NCI-H446 treated with DMSO at 0.1 percent for 48 hours (cell line): ENCODE results near the gene TNC.

Experiments
- DNase-seq: peaks from one replicate; lab custom pipeline; 2025; lab: John Stamatoyannopoulos, UW

Gene TNC

DNA sequence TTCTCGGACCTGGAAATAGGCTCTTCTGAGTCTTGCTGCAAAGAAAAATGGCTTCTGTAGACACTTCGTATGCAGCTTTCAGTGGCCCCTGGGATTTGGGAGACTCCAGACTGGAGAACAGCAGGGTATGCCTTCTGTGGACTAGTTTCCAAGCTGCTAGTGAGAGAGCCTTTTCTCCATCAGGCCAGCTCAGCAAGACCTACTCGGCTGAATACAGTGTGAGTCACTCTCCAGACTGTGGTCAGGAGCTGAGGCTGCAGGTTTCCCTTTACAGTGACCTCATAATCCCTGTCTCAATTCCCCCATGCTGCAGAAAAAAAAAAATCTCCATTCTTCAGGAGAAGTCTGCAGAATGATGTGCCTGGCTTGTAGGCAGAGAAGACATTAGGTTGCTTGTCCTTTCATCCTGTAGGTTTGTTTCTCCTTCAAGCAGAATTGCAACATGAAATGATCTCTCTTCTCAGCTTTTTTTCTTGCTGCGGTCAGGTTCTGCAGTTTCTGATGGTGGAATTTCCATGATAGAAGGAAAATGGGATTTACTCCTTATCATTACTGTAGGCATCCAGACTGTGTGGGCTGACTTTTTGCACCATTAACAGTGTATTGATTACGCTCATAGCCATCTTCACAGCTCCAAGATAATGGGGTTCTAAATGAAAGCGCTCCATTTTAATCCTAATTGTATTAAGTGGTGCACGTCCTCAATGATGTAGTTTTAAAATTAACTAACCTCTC lies 109.3 kb downstream of the TNC start:
- no peak for DNase-seq

DNA sequence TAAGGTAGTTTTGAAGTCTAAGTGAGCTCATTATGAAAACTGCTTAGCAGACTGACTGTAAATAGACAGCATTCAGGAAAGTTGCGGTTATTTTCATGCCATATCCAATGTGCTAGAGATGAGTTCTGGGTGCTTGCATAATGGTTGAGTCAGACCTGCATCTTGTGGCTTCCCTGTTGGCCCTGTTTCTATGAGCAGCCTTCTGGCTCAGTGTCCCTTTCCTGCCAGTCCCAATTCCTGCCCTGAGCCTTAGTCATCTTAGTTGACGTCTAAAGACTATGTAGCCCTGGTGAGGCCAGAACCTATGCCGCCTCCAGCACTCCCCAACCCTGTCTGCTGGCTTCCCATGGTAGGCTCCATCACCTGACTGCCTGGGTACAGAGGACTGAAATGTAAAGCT lies 111.3 kb downstream of the TNC start:
- no peak for DNase-seq

DNA sequence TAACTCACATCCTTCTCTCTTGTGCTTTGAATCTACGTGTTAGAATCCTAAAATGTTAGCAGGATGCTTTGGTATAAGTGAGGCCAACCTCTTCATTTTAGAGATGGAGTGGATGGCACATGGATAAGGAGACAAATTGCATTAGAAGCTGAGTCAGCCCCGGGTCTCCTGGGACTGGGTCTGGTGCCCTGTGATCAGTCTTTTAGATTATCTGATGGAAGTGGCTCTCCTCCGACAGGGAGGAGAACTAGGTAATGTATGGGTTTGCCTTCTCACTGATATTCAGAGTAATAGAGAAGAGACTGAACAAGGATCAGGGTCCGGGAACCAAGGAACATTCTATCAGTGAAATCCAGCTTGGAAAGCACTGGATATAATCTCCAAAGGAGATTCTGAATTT lies 112.6 kb downstream of the TNC start:
- no peak for DNase-seq

DNA sequence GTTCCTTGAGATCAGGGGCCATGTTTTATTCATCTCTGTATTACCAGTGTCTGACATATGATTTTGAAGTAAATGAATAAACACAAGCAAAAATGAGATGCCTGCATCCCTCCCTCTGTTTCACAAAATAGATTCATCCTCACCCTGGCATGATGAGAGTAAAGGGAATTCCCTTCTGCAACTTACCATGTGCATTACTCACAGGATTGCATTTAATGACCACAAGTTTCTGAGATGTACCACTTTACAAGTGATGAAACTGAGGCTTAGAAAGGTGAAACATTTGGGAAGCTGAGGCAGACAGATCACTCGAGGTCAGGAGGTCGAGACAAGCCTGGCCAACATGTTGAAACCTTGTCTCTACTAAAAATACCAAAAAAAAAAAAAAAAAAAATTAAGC lies 113.4 kb downstream of the TNC start:
- DNase-seq = no peak

DNA sequence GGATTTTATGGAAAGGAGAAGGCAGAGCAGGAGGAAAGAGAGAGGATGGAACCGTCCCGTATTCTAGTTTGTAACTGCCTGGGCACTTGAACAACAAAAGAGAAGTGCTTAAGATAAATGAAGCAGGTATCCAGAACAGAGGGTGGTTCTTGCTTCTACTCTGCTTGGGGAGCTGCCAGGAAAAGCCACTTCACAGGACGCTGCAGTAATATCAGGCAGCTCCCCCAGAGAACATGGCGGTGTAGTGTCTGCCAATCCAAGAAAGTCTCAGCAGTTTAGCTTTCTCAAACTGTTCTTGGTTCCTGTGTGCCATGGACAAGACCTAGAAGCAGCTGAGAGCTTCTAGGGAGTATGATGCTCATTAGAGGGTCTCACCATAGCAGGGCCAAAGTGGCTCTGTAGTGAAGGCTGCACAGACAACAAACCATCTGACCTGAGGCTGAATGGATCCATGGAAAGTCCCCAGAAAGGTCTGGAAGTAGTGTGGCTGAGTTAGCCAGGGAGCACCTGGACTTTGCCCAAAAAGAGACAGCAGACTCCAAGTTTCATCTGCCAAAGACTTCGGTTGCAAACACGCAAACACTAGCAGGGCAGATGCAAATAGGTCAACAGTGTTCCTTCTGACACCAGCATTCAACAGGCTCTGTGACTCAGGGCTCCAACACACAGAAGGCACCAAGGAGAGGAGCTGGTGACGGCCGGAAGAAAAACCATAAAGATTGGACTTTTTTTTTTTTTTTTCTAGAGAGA lies 115.4 kb downstream of the TNC start:
- no peak for DNase-seq

DNA sequence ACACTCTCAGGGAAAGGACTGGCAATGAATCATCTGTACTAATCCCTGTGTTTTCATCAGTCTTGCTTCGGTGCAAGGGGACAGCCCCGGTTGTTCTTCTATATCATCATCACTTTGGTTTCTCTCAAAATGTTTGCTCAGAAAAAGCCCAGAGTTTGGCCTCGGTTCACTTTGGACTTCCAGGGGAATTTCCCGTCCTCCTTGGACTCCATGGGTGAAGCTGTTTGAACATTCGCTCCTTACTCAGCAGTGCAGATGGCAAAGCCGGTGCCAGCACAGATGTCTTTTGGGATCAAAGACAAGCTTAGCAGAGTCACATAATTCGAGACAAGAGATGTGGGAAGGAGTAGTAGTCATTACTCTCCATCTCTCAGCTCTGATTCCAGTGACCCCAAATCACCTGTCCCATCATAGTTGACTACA lies 117.7 kb downstream of the TNC start:
- no peak for DNase-seq

DNA sequence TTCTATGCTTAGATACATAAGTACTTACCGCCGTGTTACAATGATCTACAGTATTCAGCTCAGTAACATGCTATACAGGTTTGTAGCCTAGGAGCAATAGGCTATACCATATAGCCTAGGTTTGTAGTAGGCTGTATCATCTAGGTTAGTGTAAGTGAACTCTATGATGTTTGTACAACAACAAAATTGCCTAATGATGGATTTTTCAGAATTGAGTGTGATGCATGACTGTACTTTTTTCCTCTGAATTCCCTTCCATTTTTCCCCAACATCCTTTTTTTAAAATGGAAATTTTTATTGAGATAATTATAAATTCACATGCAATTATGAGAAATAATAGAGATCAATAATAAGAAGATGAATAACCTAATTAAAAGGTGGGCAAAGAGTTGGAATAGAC lies 119.6 kb downstream of the TNC start:
- DNase-seq = no peak

DNA sequence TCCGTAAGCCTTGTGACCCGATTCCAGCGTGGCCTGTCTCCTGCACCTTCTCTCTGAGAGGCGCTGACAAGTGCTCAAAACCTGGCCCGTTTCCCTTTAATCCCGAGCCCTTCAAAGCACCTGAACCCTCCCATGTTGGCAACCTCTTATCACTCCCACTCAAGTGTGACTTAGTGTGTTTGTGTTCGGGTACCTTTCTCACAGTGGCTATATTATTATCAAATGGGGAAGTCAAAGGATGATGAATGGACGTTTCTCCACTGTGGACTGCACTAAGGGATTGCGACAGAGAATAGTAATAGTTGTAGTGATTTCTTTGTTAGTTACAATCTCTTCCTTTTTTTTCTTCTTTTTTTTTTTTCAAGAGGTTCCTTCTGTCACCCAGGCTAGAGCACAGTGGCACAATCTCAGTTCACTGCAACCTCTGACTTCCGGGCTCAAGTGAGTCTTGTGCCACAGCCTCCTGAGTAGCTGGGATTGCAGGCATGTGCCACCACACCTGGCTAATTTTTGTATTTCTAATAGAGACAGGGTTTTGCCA lies 122.2 kb downstream of the TNC start:
- DNase-seq = no peak

DNA sequence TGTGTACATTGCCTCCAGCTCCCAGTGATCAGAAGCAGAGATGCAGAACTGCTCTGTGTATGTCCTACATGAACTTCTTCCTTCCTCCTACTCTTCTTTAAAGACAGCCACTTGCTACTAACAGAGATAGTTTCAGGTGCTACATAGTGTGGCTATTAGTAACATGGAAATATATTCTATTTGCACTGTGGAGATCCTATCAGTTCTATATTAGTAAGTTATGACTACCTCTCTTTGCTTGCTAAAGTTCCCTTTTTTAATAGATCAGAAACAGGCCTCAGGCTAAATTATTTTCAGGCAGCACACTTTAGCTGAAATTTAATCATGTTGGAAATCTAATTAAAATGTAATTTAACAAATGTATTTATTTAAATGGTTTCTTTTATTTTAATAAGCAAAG lies 123.2 kb downstream of the TNC start:
- no peak for DNase-seq

DNA sequence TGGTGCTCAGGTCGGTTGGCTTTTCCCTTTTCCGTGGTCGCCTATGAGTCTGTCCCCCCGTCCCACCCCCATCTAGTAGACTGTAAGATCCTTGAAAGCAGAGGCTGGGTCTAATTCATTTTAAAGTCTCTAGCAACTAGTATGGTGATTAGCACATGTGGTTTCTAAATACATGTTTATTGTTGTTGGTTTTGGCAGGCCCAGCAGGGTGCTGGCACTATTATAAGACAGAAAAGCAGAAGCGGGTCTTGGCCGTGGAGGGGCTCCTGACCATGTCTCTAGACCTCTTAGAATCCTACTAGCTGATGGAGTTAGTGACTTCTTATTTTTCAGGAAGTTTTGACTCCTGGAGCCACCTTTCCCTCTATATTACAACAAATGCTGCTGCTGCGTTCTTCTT lies 126.1 kb downstream of the TNC start:
- DNase-seq = no peak

DNA sequence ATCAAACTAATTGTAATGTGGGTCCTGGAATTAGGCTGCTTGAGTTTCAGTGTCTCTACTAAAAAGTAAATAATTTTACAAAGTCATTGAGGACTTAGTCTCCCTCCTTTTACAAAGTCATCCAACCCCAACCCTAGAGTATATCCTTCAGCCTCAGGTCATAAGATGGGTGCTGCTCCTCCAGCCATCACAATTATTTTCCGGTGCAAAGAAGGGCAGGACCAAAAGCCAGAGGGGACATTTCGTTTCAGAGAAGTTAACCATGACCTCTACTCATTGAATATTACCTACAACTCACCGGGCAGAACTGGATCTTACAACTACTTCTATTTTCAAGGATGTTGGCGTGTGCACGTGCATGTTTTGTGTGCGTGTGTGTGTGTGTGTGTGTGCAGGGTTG lies 127.1 kb downstream of the TNC start:
- DNase-seq = no peak

DNA sequence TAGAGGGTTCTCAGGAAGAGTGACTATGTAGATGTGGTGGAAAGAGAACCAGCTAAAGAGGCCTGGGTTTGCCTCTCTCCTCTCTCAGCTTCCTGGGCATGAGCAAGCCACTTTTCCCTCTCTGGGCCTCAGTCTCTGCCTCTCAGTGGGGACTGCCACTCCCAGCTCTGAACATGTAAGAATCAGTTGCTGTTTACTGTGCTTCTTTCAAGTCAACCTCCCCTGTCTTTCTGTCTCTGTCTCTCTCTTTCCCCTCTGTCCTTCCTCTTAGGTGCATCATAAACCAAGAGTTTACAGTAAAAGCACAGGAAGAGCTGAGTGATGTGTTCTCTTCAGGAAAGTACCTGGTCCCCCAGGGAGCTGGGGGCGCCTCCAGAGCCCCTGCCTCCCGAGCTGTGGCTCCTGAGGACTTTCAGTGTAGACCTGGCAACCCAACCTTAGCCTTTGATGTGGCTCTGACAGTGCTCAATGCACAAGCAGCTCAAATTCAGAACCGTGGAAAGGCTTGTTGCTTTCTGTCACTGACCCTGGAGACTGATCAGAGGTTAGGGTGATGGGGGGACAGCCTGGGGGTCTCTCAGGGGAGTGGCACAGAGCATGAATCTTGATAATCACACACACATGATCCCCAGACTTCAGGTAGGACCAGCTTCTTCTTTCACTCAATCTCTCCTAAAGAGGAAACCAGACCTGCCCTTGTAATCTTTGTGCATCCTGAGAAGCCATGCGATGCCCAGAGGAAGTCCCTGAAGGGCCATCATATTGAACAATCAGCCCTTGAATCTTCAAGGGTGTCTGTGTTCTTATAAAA lies 128.2 kb downstream of the TNC start:
- DNase-seq = no peak

DNA sequence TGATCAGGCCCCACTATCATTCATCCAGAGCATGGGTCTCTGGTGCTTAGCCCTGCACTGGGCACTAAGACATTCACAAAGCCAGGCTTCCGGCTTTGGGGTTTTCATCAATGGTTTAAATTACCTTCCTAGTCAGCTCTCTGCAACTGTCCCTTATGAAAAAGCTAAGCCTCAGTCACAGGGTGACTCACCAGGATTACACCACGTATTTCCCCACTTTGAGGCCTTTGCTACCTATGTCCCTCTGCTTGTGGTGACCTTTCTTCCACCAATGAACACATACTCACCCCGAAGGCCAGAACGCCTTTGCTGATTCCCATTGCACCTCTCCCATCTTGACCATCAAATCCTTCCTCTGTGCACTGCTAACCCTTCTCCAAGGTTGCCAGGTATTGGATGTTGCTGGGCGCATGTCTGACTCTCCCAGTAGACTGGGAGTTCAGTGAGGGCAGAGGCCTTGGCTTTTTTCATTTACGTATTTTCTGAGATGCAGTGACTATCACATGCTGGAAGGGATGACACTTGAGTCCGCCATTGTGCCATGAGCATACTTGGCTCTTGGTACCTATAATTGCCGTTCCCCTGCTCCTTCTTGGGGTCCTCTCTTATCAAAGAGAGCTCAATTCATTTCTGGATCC lies 128.9 kb downstream of the TNC start:
- no peak for DNase-seq

DNA sequence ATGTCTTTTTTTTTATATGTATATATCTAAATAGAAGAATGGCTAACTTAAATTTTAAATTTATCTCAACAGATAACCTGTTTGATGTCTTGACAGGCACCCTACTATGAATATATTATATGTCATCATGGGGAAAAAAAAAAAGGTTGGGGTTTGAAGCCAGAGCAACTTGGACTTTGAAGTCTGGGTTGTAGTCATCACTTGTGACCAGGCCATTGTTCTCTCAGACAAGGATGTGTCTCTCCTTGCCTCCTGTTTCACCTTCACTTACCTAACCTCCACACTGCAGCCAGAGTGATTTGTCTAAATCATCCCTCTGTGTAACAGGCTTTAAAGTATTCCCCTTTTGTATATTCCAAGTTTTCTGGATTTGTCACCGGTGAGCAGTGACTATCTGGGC lies 130.8 kb downstream of the TNC start:
- no peak for DNase-seq

DNA sequence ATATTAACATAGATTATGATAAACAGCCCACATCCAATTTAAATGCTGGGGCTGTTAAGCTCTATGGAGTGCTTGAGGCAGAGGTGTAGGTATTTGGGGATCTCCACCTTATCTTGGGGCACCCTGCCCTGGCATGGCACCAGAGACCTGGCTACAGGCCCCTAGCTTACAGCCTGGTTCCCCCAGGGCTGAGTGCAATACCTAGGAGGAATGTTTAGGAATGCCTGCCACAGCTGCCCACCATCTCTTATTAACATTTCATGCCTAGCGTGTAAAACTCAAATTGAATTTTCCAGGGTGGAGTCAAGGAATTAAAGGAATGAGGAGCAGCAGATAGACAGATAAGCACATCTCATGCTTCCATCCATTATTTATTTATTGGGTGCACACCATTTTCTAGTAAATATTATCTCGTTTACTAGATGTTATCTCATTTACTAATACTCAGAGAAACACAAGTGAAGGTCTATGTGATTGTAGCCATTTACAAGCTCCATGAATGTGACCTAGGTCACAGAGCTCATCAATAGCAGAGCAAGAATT lies 131.9 kb downstream of the TNC start:
- DNase-seq = no peak

DNA sequence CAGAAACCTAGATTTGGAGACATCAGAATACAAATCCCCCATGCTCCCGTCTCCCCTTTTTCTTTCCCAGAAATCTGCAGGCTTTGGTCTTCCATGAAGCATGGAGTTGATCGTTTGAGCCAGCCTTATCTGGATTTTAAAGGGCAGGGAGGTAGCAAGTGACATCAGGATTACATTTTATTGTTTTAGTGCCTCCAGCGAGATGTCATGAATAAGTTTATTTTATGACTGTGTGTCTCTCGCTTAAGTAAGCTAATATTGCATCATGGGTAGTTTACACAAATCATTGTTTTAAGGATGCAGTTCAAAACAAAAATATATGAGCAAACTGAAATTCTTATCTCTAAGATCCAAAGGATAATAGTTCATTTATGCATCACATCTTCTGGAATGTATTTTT lies 136.9 kb downstream of the TNC start:
- DNase-seq = no peak

DNA sequence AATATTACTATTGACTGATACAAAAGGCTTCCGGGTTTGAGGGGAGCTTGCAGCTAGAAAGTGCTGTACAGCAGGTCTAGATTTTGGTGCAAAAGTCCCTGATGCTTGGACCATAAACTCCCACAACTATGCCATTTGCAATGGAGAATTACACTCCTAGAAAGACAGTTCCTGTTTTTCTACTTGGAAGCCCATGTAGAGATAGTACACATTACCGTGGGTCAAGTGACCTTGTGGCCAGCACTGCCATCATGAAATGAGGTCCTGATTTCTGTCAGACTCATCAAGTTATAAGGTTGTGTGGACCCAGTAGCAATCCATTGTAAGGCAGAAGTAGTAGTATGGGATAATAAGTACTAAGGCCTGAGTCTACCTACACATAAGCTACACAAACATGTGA lies 144.7 kb downstream of the TNC start:
- DNase-seq = no peak

DNA sequence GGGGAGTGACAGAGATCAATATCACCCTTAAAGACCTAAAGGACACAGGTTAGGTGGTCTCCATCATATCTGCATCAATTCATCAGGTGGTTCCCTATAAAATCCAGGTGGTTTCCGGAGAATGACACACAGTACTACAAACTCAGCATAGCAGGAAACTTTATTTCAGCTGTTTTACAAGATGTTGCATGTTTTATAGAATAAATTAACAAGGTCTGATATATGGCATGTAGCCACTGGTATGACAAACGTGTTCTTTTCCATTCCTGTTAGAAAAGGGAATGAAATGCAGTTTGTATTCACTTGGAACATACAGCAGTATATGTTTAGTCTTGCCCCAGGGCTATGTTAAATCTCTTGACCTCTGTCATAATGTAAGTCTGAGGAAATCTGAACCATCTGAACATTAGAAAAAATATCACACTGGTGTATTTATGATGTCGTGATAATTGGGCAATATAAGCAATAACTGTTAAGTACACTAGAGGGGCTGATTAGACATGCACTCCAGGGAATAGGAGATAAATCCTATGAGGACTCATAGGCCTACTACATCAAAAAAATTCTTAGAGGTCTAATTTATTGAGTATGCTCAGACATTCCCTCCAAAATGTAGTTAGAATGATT lies 145.3 kb downstream of the TNC start:
- DNase-seq = no peak
